K562 (cell line): Measurements from ENCODE around the gene PLPP4. TPM values are rescaled to one million over a fixed set of nuclear protein-coding genes. Genes with fewer than 3 reads are reported as not detected.

ENCODE experiments used
- AFF1 ChIP-seq, 2 experiments: fragments of 450-650 bp; IDR thresholded peaks; 2 replicates each; pipeline ENCODE4 v1.6.1; 2018; ENCODE audit warnings: mild to moderate bottlenecking in 2 of 2, low read depth in 1 of 2; ENCODE audit not compliant: partially characterized antibody in 2 of 2
- CUX1 ChIP-seq: fragments of 200-800 bp; sonication (Bioruptor generic); IDR thresholded peaks from 2 replicates; pipeline ENCODE4 v1.6.1; 2016; ENCODE audit warnings: missing genetic modification characterization, missing compliant biosample characterization
- ELK3 ChIP-seq: fragments of 450-650 bp; formaldehyde crosslinking; IDR thresholded peaks from 2 replicates; pipeline ENCODE4 v1.4.0; 2020; ENCODE audit warnings: mild to moderate bottlenecking
- JUND ChIP-seq, 2 experiments: IDR thresholded peaks; 2 replicates in 1 of 2; 3 replicates in 1 of 2; pipeline ENCODE4 v1.6.1; 2011; ENCODE audit warnings: borderline replicate concordance in 2 of 2, low read depth in 2 of 2, low read length in 2 of 2, improper control_type of control experiment in 1 of 2, missing biosample characterization in 1 of 2, missing genetic modification characterization in 1 of 2, missing genetic modification reagents in 1 of 2
- KLF10 ChIP-seq: fragments of 250-450 bp; sonication (Bioruptor Pico); IDR thresholded peaks from 2 replicates; pipeline ENCODE4 v1.6.1; 2021; ENCODE audit warnings: matching md5 sums
- KLF16 ChIP-seq: IDR thresholded peaks from 2 replicates; pipeline ENCODE4 v1.6.1; 2016; ENCODE audit warnings: antibody characterized with exemption
- POU5F1 ChIP-seq: fragments of 150-350 bp; IDR thresholded peaks from 2 replicates; pipeline ENCODE4 v1.6.1; 2014; ENCODE audit warnings: borderline replicate concordance, low read length, low read depth, mild to moderate bottlenecking; ENCODE audit not compliant: partially characterized antibody
- RBM14 ChIP-seq: fragments of 200-400 bp; formaldehyde crosslinking; IDR thresholded peaks from 2 replicates; pipeline ENCODE4 v1.6.1; 2018; ENCODE audit warnings: low read depth, mild to moderate bottlenecking, low read length, moderate library complexity, borderline replicate concordance; ENCODE audit not compliant: insufficient read depth
- SRSF3 ChIP-seq: fragments of 200-400 bp; formaldehyde crosslinking; IDR thresholded peaks from 2 replicates; pipeline ENCODE4 v1.6.1; 2016; ENCODE audit warnings: mild to moderate bottlenecking, low read length, moderate library complexity; ENCODE audit not compliant: insufficient read depth
- THRA ChIP-seq: fragments of 450-650 bp; IDR thresholded peaks from 2 replicates; pipeline ENCODE4 v1.6.1; 2017; ENCODE audit warnings: mild to moderate bottlenecking, moderate library complexity
- ZNF184 ChIP-seq: sonication (generic); formaldehyde crosslinking; IDR thresholded peaks from 2 replicates; pipeline ENCODE4 v1.5.0; 2020; ENCODE audit warnings: missing genetic modification reagents
- polyA plus RNA-seq, 8 experiments: library from polyadenylated mRNA; depleted of rRNA in 4 of 8; stranded (reverse) in 5 of 8; unstranded in 3 of 8; fragments of >200 nt; fragmentation: Nextera tagmentation in 2 of 8; fragmentation: Illumina TruSeq in 1 of 8; extraction: Ambion mirVana in 2 of 8; extraction: Trizol in 1 of 8; gene quantifications; 2 replicates each; pipeline versions ENCODE4 v1.2.1 to v1.2.3, GENCODE V29; 2011 to 2014; ENCODE audit warnings: inconsistent platforms in 1 of 8, missing spikeins in 1 of 8
- total RNA-seq, 7 experiments: library from RNA; depleted of rRNA in 6 of 7; stranded (reverse); fragments of >200 nt in 6 of 7; fragmentation: Illumina TruSeq in 2 of 7; extraction: Trizol in 2 of 7; gene quantifications; 2 replicates each; pipeline versions ENCODE4 v1.2.1 to v1.2.3, GENCODE V29; 2011 to 2021; ENCODE audit warnings: low replicate concordance in 1 of 7

Gene PLPP4
- total and polyA plus RNA-seq, 9 of the 15 experiments (the other 6 are each of a cell fraction or from before 2014, with no cell fraction given) = 0.08 TPM; not detected in 8

GRCh38 chr10:120582753-120583152 lies 125.7 kb downstream of the PLPP4 start (continued):
- TF ChIP-seq ELK3 (CRISPR knock-in tag) (no peak), CUX1 (CRISPR knock-in tag) (no peak), POU5F1 (no peak), AFF1 (IDR thresholded peaks at IDR 0.05; ENCODE audit: low read depth in 1 of 2, partially characterized antibody in 2 of 2) (no peak), THRA (no peak), KLF10 (CRISPR knock-in tag) (no peak), SRSF3 (no peak), KLF16 (no peak), ZNF184 (CRISPR knock-in tag) (no peak), JUND (IDR thresholded peaks at IDR 0.05; ENCODE audit: borderline replicate concordance, low read depth, low read length) (no peak), JUND (tag; IDR thresholded peaks at IDR 0.05; ENCODE audit: borderline replicate concordance, low read depth, low read length) (no peak), RBM14 (no peak)
